HG03457 (cell line): ENCODE results near the gene CCDC127.
"Not testable (repeated sequence)": the region's sequence is repeated elsewhere in the genome, so short reads cannot be mapped to it uniquely, and the experiment has no call there.

ENCODE experiments used
- ATAC-seq: cut with Tn5 transposase; IDR thresholded peaks from one replicate; pipeline ENCODE4 v1.9.1; 2021; ENCODE audit warnings: moderate number of reproducible peaks; ENCODE audit not compliant: unreplicated experiment

The CCDC127 gene

DNA sequence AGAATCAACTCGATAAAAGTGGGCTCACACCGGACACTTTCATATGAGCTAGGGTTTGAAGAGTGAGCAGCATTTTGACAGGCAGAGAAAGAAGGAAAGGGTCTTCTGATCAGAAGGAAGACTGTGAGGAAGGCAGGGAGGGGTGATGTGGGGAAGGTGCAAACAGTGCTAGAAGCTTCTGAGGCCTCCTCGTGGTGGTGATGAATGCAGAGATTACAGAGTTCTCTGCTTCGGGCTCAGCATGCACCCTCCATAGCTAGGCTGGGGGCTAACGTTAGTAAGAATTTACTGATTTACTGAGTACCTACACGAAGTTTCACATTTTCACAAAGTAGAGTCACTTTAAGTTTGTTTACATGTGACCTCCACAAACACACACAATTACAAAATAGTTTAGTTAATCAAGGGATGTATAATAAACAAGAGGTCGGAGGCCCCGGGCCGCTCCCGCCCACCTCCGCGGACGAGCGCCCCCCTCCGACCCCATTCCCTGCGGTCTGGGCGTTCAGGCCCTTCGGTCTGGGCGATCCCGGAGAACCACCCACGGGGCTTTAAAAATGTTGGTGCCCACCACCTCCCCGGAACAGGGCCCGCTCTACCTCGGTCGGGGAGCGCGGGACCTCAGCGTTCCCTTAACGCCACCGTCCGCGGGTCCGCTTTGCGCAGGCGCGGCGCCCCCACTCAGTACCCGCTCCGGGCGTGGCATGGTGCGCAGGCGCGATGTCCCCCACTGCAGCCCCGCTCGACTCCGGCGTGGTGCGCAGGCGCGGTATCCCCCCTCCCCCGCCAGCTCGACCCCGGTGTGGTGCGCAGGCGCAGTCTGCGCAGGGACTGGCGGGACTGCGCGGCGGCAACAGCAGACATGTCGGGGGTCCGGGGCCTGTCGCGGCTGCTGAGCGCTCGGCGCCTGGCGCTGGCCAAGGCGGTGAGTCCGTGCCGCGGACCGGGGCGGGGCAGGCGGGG lies at the start of gene CCDC127, which contains the start of gene SDHA:
Gene CCDC127, minus strand, starts transcription at position 660 of the 963 bp plus-strand sequence. CDS start 1,304 bp downstream, outside the sequence.
Gene SDHA, plus strand, starts transcription at position 827 of the 963 bp plus-strand sequence. Its CDS starts 36 bp downstream, at position 863.
- ATAC-seq = peak; percentile 65

- ATAC-seq = no peak
Observed at GRCh38 chr5:267716-268115, 49.8 kb upstream of the CCDC127 start.

DNA sequence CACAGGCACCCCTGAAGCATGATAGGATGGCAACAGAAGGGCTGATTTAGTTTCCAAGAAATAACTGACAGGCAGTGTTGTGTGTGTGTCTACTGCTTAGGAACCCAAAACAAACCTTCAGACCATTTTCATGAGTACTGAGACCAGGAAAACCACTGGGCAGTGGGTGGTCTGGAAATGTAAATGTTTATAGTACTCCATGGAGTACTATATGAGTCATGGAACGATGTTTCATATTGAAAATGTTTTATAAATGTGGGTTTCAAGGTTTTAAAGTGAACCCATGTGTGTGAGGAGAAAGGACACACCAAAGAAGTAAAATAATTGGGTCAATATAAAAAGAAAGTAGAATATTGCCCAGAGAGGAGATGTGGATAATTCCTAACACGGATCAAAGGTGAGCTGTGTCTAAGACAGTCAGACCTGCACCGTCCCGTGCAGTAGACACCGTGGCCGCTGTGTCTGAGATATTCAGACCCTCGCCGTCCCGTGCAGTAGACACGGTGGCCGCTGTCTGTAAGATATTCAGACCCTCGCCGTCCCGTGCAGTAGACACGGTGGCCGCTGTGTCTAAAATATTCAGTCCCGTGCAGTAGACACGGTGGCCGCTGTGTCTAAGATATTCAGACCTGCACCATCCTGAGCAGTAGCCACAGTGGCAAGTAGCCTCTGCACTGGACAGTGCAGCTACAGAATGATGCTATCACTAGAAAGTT lies 48.5 kb upstream of the CCDC127 start:
- not testable (repeated sequence) for ATAC-seq

GRCh38 chr5:264338-264737 lies 46.4 kb upstream of the CCDC127 start:
- ATAC-seq = no peak

DNA sequence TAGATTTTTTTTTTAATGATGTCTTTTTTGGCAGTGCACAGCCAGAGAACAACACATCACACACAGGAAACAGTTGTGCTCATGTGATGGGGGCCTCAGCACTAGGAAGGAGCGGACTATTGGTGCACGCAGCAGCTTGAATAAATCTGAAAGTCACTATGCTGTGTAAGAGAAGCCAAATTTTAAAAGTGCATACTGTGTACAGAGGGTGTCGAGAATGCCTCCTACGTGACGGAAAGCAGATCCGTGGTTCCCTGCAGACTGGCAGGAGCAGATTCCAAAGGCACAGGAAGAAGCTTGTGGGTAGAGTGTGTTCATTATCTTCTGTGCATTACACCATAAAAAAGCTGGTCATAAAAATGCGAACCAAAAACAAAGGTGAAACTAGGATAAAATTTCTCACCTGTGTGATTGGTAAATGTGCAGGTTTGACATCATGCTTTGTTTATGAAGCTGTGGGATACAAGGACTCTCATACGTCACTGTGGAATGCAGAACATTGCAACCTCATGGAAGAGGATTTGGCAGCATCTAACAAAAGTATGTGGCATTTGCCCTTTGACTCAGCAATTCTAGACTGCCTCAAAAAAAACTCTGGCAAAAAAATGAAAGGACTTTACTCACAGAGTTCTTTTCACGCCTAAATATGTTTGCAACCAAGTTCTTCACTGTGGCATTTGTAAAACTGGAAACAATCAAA lies 45.5 kb upstream of the CCDC127 start:
- ATAC-seq = not testable (repeated sequence)

DNA sequence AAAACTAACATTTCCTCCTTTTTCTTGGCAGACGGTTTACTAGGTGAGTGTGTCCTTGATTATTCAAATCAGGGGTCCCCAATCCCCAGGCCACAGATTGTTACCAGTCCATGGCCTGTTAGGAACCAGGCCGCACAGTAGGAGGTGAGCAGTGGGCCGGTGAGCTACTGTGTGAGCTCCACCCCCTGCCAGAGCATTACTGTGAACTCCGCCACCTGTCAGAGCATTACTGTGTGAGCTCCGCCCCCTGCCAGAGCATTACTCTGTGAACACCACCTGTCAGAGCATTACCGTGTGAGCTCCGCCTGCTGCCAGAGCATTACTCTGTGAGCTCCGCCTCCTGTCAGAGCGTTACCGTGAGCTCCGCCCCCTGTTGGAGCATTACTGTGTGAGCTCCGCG lies 39.2 kb upstream of the CCDC127 start:
- no peak for ATAC-seq

GRCh38 chr5:256347-256746 lies 38.4 kb upstream of the CCDC127 start:
- not testable (repeated sequence) for ATAC-seq

DNA sequence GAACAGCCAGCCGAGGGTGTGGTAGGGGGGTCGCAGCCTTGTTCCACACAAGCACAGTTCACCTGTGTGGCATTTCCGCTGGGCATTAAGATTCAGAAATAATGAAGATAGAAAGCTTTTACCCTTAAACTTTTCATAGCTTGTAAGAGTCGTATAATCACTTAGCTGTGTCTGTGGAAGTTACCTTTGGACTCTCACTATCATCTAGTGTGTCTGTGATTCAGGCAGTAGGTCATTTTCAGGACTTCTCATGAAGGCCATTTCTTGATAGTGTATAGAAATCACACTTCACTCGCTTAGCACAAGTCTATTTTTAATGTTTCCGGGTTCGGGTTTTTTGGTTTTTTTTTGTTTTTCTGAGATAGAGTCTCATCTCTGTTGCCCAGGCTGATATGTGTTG lies 37.2 kb upstream of the CCDC127 start:
- ATAC-seq = not testable (repeated sequence)

DNA sequence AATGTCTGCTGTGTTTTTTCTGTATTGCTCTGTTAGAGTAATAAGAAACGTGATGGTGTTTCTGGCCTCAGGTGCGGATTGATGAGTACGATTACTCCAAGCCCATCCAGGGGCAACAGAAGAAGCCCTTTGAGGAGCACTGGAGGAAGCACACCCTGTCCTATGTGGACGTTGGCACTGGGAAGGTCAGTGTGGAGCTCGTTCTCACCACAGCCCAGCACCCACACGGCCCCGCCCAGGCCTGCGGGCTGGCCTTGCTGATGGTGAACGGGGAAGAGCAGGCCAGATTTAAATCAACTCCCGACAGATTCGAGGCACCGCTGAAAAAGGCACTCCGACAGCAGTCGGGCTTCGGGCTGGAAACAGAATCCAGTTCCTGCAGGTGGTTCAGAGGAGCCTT lies 36.4 kb upstream of the CCDC127 start:
- ATAC-seq = not testable (repeated sequence)

- ATAC-seq = no peak
Observed at GRCh38 chr5:252546-252945, 34.6 kb upstream of the CCDC127 start.

- not testable (repeated sequence) for ATAC-seq
Observed at GRCh38 chr5:251975-252374, 34.0 kb upstream of the CCDC127 start.

DNA sequence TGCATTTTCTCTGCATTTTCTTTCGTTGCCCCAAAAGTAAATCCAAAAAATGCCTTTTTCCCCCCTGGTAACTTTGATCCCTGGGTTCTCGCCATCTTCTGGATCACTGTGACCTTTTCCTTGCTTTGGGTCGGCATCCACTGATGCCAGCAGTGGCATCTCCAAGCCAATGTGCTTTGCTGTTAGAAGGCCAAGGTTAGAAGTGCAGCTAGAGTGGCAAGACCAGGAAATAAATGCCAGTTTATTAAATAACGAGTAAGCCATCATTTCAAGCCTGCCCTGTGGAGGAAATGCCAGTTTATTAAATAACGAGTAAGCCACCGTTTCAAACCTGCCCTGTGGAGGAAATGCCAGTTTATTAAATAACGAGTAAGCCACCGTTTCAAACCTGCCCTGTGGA lies 33.6 kb upstream of the CCDC127 start:
- not testable (repeated sequence) for ATAC-seq

GRCh38 chr5:251016-251415 lies 33.1 kb upstream of the CCDC127 start:
- ATAC-seq = not testable (repeated sequence)

GRCh38 chr5:250396-250795 lies 32.4 kb upstream of the CCDC127 start:
- not testable (repeated sequence) for ATAC-seq

DNA sequence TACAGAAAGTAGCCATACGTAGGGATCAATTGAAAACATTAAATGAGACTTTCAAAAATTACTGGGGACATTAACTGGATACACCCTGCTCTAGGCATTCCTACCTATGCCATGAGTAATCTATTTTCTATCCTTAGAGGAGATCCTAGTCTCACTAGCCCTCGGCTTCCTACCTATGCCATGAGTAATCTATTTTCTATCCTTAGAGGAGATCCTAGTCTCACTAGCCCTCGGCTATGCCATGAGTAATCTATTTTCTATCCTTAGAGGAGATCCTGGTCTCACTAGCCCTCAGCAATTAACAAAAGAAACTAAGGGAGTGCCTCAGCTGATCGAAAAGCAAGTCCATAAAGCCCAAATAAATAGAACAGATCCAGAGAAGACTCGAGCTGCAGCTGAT lies 27.8 kb upstream of the CCDC127 start:
- not testable (repeated sequence) for ATAC-seq

GRCh38 chr5:243683-244367 lies 25.9 kb upstream of the CCDC127 start:
- not testable (repeated sequence) for ATAC-seq

DNA sequence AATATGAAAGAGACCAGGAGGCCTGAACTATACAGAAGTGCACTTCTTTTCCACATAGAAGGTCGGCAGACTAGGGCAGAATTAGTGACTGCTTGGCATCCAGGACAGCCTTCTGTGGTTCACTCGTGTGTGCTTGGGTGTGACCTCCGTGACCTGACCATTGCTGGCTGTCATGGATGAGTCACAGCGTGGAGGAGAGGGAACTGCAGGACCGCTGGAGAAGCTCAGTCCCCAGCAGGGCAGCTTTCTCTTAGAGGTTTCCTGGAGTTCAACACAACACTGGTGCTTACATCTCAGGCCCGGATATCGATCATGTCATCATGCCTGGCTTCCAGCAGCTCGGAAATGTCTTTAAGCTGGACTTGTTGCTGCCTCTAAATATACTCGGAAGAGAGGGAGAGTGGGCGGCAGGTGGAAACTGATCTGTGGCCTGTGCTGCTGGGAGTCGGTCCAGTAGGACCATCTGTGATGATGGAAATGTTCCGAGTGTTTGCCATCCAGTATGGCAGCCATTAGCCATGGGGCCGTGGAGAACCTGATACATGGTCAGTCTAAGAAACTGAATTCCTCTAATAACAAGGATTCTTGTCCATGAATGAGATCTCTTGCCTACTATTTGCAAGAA lies 23.2 kb upstream of the CCDC127 start:
- ATAC-seq = not testable (repeated sequence)

- ATAC-seq = not testable (repeated sequence)
Observed at GRCh38 chr5:240550-240949, 22.6 kb upstream of the CCDC127 start.

GRCh38 chr5:237931-238330 lies 20.0 kb upstream of the CCDC127 start:
- not testable (repeated sequence) for ATAC-seq

GRCh38 chr5:235527-235926 lies 17.6 kb upstream of the CCDC127 start:
- ATAC-seq = not testable (repeated sequence)
